ENCODE measurements around the gene POLR1C.
A peak's percentile ranks its signal among the peaks of the same experiment; 100 is the strongest.
"Not testable (repeated sequence)": the region's sequence is repeated elsewhere in the genome, so short reads cannot be mapped to it uniquely, and the experiment has no call there.

Gene POLR1C

DNA sequence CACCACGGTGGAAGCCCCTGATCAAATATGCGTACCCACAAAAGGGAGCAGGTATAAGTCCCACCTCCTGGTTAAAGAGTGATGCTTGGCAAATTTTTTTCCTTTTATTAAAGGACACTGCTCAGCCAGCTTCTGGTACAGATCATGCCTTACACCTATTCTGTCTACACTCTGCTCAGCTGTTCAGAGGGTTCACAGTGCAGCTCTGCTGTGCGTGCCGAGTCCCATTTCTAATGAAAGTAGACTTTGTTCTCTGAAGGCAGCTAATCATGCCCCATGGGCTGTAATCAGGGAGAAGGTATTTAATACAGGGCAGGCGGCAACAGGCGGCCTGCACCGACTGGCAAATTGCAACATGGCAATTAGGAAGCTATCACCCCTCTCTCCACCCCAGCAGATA lies 23.1 kb upstream of the POLR1C start:
- no peak for DNase-seq

DNA sequence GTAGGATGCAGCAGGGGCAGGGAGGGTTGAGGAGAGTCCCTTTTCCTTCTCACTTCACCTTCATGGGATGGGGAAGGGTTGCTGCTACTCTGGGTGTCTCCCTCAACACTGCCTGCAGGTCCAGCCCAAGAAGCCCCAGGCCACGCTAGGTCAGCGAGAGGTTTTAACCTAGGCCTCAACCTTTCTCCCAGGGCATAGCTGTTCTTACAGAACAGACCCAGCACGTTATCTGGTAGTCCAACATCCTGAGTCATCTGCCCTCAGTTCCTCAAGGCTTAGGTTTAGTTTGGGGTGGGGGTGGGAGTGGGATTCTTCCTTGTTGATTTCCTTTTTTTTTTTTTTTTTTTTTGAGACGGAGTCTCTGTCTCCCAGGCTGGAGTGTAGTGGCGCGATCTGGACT lies 22.6 kb upstream of the POLR1C start:
- no peak for DNase-seq

DNA sequence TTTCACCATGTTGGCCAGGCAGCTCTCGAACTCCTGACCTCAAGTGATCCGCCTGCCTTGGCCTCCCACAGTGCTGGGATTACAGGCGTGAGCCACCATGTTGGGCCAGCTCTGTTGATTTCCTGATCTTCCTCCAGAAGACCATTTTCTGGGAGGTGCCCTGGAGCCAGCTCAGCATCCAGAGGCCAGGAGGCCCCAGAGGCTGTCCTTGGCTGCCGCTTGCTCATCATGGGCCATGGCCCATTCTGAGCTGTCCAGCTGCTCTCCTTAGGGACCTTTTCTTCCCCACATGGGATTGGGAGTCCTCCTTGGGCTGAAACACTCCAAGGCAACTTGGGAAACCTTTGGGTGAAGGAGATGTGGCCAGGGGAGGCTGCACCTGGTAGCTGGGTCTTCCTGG lies 22.1 kb upstream of the POLR1C start:
- DNase-seq, result no peak

DNA sequence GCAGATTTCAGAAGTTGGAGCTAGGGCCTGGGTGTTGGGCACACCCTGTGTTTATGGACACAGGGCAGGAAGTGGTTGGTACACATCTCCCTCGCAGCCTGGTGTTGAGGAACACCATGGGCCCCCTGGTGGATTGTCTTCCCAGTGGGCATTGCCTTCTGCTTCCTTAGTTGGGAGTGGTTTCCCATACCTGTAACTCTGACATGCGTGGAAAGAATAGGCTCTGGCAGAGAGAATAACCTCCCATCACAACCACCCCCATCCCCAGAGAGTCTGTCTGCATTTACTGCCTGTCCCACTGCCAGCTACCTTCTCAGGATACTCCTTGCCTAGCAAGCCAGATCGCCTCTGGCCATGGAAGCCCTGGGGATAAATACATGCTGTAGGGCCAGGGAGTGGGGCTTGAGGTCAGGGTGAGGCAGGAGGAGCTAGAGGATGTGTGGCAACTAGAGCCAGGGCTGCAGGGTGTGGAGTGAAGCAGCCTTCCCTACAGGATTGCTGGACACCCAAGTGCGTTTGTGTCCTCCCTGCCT lies 21.4 kb upstream of the POLR1C start:
- DNase-seq, result no peak

DNA sequence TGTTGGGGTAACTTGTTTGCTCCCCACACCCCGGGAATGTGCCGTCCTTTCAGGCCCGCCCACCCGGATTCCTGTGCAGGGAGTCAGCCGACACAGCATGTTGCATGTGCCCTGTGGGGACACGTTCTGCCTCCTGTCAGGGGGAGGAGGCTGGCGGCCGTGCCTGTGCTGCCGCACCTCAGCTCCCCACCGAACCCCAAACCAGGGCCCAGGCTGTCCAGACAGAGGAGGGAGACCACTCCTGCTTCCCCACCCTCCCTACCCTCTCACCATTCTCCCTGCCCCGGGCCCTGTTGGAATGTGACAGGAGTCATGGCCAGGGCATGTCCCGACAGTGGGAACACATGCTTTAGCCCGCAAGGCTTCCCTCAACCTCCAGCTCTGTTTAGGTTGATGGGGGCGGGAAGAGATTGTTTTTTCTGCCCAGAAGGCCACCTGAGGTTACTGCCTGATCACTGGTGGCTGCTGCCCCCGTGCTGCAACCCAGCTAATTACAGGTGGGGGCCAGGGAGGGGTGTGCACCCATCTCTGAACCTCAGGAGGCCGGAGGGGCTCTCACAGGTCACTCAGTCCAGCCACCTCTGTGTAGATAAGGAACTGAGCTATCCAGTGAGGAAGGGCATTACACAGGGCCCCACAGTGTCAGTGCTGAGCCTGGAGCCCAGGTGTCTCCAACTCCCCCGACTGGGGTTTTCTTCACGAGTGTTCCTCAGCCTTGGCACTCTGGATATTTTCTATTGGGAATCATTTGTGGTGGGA lies 20.3 kb upstream of the POLR1C start:
- peak; percentile 62 for DNase-seq

DNA sequence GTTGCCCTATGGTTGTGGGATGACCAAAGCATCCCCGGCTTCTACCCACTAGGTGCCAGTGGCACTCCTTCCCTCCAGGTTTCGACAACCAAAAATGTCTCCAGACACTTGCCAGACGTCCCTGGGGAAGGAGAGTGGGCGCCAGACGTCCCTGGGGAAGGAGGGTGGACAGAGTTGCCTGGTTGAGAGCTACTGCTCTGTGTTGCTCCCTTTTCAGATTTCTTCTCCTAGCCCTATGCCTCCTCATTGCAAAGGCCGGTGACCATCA lies 19.8 kb upstream of the POLR1C start:
- no peak for DNase-seq

DNA sequence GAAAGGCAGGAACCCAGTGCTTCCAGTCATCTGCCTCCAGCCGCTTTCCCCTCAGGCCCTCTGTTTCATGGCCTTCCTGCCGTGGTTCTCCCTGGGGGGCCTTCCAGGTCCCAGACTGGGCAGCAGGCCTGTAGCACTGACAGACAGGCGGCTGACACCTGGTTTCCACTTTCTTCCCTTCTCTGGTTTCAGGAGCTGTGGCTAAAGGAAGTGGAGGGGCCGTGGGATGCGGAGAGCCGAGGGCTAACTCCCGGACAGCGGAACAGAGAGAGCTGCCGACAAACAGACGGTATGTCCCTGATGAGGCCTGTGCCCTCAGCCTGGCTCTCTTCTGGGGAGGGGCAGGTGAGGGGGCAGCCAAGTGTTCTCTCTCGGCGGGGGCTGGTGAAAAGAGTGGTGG lies 19.2 kb upstream of the POLR1C start:
- no peak for DNase-seq

DNA sequence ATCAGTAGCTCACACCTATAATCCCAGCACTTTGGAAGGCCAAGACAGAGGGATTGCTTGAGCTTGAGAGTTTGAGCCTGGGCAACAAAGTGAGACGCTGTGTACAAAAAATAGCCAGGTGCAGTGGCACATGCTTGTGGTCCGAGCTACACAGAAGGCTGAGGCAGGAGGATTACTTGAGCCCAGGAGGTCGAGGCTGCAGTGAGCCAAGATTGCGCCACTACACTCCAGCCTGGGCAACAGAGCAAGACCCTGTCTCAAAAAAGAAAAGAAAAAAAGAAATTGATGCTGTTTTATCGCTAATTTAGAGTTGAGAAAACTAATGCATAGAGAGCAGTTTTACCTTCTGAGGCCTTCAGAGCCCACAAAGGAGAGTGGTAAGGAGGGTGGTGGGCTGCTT lies 18.6 kb upstream of the POLR1C start:
- DNase-seq, result not testable (repeated sequence)

DNA sequence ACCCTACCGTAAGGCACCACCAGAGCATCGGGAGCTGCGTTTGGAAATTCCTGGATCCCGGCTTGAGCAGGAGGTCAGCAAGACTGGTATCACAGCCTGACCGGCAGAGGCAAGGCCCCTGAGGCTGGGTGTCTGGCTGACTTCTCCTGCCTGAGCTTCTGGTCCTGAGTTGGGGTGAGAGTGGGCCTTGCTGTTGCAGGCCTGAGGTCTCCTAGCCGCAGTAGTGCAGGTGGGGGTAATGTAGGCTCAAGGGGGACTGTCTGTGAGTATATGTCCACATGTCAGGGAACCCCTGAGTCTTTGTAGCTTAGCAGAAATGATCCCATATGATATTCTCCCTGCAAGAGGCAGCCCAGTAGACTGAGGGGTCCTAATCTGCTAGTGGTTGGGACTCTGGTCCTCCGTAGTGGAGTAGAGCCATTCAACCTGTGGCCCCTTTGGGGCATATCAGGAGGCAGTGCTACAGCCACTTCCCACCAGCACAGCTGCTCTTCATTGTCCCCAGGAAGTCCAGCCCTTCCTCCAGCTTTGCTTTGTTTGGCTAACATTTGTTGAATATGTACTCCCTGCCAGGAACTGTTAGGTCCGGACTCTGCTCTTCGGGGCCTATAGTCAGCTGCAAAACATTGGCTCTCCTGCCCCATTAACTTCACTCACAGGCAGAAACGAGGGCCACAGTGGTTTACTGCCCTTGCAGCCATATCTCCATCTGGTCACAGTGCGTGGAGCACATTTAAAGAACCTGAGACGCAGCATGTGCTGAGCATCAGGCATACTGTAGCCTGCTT lies 17.7 kb upstream of the POLR1C start:
- DNase-seq, result no peak

DNA sequence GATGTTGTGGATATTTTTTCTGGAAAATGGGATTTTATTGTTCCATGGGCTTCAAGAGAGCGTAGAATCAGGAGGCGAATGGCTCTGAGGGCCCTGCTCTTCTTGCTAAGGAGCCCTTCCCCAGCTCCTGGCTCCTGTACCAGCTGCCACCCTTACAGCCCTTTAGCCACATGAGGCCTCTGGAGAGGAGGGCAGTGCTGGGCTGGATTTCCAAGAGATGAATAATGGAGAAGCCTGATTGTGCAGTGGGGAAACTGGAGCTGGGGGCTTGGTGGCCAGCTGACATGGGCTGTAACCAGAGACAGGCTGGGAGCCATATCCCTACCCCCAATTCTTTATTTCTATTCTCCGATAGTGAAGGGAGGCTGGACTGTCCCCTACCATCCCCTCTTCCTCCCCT lies 16.0 kb upstream of the POLR1C start:
- DNase-seq, result no peak

DNA sequence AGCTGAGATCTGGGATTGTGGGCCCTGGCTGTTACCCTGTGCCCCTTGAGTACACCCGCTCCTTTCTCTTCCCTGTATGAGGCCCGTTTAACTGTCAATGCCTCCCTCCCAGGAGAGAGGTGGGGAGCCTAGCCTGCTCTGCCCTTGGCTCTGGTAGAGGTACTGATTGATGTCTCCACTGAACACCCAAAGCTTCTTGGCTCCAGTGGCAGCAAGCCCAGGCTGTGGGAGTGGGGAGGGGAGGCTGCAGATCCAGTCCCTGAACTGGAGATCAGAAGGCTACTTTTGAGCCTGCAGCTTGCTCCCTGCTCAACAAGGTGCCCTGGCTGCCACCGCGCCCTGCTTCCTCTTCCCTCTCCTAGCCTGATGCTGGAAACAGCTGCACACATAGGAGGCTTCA lies 14.2 kb upstream of the POLR1C start:
- no peak for DNase-seq

DNA sequence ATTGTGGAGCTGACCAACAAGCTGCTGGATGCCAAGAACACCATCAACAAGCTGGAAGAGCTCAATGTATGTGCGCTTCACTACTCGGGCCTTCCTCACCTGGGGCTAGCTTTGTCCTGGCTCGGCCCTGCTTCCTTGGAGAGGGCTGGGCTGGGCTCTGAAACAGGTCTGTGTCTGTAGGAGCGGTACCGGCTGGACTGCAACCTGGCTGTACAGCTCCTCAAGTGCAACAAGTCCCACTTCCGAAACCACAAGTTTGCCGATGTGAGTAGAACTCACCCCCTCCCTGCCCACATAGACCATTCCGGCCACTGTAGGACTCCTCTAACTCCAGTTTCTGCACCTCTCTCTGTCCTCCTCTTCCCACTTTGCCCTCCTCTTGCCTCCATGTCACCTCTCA lies 13.4 kb upstream of the POLR1C start:
- DNase-seq, result no peak

DNA sequence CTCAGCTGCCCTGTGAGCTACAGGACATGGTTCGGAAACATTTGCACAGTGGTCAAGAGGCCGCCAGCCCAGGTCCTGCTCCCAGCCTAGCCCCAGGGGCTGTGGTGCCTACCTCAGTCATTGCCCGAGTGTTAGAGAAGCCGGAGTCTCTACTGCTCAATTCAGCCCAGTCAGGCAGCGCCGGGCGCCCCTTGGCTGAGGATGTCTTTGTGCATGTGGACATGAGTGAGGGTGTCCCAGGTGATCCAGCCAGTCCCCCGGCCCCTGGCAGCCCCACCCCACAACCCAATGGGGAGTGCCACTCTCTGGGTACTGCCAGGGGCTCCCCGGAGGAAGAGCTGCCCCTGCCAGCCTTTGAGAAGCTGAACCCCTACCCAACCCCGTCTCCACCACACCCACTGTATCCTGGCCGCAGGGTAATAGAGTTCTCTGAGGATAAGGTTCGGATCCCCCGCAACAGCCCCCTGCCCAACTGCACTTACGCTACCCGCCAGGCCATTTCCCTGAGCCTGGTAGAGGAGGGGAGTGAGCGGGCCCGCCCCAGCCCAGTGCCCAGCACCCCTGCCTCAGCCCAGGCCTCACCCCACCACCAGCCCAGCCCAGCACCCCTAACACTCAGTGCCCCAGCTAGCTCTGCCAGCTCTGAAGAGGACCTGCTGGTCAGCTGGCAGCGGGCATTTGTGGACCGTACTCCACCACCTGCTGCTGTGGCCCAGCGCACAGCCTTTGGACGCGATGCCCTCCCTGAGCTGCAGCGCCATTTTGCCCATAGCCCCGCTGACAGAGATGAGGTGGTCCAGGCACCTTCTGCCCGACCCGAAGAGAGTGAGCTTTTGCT lies 11.9 kb upstream of the POLR1C start:
- DNase-seq, result no peak

DNA sequence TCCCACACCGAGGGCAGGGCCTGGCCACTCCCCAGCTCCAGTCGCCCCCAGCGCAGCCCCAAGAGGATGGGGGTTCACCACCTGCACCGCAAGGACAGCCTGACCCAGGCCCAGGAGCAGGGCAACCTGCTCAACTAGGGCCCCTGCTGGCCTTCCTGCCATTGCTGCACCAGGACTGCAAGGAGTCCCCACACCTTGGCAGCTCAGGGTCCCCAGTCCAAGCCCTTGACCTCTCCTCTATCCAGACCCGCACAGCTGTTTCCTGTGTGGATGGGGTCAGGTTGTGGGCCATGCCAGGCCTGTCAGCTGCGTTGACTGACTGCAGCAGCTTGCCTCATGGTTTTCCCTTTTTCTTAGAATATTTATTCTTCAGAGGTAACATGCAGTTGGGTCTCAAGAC lies 11.2 kb upstream of the POLR1C start:
- no peak for DNase-seq

DNA sequence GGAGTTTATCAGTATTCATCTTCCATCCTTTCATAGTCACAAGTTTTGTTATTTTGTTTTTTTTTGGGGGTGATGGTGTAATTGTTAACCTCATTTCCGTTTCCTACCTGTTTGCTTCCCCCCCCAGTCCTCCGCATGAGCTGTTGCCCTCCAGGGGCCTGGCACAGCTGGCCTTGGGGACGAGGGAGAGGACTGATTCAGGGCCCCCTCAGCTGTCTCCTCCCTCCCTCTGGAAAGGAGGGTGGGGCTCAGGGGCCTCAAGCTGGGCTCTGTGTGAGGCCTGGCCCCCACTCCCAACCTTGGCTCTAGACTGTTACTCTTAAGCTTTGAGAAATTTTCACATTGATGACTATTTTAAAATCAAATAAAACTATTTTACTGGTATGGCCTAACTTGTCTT lies 10.7 kb upstream of the POLR1C start:
- no peak for DNase-seq

DNA sequence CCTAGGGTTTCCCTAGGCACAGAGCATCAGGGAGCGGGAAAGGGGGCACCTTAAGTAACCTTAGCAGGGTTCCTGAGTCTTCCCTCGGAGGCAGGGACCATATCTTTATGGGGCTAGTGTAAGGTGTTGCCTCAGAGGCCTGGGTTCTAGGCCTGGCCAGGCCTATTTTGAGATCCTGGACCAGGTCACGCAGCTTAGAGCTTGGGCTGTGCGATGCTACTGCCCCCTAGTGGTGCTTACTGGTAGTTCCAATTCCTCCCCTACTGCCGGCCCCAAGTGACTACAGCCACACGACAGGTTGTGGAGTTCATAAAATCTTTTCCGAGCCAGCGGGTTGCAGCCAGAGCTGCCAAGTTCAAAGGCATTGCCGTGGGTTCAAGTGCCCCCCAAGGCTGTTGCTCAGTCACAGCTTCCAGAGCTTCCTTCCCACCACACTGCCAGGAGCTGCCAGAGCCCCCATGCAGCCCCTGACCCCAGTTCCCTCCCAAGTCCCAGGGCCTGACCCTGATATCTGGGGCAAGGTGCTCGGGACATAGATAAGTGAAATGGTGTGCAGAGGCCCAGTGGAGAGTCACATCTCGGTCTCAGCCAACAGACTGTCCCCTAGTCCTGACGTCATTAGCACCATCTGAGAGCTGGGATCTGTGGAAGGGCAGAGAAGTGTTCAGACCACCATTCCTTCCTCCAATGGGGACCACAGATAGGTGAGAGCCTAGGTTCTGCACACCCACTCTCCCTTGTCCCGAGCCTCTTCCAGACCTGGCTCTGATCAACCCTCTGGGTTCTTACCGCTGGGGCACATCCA lies 10.0 kb upstream of the POLR1C start:
- DNase-seq, result peak; percentile 71

DNA sequence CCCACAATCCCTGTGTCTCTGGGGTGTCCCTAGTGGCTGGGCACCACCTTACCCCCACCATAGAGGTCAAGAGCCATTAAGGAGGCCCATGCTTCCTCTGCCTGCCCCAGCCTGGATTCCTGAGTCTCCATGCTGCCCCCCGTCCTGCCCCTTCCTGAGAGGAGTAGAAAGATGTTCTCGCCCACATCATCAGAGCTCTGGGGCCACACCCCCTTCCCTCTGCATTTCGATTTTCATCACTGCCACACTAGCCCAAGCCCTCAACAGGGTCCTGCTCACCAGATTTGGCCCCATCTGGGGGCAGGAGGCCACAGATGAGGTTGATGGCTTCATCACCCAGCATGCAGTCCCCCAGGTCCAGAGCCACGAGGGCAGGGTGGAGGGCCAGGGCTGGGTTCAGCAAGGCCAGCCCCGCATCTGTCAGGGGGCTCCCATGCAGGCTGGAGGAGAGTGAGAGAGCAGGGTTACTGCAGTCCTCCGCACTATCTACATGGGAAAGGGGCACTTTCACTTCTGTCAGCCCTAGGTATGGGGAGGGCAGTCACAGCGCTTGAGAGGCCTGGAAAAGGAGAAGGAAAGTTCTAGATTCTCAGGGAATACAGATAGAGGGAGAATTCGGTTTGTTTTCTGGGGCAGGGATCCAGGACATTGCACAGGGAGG lies 8.3 kb upstream of the POLR1C start:
- no peak for DNase-seq

DNA sequence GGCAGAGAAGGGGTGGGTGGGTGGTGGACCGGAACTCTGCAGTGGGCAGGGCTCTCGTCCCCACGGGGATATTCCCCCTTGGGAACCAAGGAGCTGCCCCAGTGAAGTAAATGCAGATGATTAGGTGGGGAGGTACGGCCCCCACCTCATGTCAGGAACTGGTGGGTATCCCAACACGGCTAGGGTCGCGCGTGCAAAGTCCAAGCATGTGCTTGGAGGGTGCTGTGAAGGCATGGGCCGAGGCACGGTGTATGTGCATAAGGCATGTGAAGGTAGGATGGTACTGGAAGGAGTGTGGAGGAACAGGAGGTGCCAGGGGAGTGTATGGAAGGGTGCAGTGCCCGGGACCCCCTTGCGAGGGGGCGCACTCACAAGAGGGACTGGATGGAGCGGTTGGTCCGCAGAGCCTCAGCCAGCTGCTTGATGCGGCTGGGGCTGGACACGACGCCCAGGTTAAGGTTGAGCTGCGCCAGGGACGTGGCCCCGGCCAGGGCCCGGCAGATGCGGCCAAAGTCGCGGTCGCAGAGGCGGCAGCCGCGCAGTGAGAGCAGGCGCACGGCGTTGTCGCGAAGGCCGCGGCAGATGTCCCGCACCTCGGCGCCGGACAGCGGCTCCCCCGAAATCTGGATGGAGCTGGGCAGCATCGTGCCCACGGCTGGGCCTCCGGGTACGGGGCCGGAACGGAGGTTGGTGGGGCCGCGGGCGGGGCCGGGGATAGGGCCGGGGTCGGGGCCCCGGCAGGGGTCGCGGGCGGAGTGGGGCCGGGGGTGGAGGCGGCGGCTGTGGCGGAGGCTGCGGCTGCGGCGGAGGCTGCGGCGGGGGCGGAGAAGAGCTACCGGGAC lies 7.5 kb upstream of the POLR1C start:
- DNase-seq, result no peak

DNA sequence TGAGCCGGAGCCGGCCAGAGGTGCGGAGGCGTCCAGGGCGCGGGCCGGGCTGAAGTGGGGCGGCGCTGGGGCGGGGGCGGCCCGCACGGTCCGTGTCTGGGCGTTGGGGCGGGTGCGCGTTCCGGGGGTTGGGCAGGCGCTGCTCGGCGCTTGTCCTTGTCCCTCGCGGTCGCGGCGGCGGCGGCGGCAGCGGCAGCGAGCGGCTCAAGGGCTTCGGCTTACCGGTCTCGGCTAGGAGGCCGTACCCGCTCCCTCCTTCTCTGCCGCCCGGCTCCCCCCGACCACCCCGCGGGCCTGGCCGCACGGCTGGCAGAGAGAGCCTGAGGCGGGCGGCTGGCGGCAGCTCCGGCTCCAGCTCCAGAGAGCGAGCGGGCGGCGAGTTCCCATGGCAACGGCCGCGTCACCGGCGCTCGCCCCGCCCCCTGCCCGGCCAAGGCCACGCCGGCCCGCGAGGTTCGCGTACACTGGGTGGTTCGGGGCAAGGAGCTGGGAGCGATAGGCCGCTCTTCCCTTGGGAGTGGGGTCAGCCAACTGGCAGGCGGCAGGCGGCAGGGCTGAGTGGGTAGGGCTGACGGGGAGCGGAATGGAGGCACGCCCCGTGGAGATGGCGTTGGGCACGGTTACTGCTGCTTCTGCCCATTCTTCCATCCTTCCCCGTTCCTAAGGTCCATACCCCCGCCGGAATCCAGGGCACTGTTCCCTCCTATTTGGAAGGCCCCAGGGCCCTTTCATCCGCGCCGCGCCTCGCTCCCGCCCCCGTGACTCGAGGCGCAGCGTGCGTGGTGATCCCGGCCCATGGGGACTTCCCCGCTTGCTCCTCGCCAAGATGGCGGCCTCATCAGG lies 6.7 kb upstream of the POLR1C start, which contains the start of gene LRRC73:
Gene LRRC73 (minus strand): TSS at position 363 of the 843 bp plus-strand sequence. CDS start 561 bp downstream, outside the sequence.
- DNase-seq, result peak; percentile 76

DNA sequence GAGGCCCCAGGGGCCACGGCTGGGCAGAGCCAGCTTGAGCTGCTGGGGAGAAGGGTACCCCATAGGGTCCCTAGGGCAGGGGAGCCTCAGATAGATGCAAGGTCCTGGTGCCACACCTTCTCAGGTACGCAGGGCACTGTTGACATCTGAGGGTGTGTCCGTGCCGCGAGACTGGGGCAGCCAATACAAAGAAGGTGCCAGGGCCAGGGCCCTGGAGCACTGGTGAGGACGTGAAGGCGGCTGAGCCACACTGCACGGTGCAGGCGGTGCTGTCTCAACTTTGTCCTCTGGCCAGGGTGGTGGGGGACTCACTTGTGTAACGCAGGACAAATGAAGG lies 6.1 kb upstream of the POLR1C start:
- DNase-seq, result no peak

Data from fibroblast of skin of right biceps (primary cell).